AG08396 (cell line): ENCODE measurements around the gene TRAF3.
"Not testable (repeated sequence)": the region's sequence is repeated elsewhere in the genome, so short reads cannot be mapped to it uniquely, and the experiment has no call there.

ENCODE experiments used
- DNase-seq: peaks from one replicate; pipeline ENCODE4 v3.0.0; 2012; ENCODE audit warnings: low spot score, mixed read lengths

Gene TRAF3

GRCh38 chr14:102752239-102752847 is 24.9 kb upstream of the TRAF3 start:
- no peak for DNase-seq

GRCh38 chr14:102754370-102755262 is 22.6 kb upstream of the TRAF3 start:
- DNase-seq: no peak

DNA sequence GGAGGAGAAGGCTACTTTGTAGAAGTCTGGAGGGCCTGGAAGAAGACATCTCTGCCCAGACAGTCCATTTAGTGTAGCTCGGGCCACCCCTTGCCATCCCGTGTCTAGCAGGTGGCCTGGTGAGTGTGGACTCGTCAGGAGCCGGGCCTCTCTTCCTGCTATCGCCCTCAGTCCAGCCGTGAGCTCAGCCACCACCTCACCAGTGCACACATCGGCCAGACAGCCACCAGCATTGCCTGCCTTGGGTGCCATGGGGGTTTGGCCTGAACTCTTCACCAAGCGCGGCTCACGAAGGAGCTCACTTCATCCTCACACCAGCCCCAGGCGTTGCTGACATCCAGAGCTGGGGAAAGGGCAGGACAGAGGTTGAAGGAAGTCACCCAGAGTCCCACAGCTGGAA is 19.6 kb upstream of the TRAF3 start:
- no peak for DNase-seq

DNA sequence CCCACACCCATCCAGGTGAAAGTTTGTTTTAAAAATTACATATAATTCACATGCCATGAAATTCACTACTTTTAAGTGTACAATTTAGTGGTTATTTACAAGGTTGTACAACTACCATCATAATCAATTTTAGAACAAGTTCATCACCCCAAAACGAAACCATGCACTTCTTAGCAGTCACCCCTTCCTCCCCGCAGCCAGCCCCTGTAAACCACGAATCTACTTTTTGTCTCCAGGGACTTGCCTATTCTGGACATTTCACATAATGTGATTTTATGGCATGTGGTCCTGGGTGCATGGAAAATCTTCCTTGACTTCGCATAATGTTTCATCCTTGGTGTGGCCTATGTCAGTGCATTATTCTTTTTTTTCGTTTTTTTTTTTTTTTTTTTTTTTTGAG is 19.2 kb upstream of the TRAF3 start:
- DNase-seq: no peak

DNA sequence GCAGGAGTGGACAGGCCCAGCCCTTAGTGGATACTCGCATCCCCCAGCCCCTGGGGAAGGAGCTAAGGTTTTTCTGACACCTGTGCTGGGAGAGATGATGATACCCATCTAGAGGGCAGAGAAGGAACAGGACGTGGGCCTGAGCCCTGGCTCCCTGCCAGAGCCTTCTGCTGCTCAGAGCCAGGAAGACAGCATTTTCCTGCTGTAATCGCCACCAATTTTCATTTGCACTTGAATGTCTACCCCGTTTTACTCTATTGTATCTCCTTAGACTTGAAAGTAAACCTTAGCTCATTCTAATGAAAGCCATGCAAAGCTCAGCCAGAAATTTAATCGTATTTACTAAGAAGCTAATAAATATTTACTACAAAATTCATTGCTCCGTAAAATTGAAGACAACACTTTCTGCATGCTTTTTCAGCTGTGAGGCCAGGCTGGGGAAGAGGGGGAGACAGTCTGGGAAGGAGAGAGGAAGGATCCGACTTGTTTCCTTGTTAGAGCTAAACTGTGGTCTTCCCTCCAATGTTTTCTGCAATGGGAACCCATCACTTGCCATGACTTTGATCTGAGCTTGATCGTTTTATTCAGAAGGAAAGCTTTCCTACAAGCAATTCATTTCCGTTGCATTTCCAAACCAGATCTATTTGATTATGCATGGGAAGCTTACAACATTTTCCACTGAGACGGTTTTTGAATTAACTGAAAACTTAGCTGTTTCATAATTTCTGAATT is 17.6 kb upstream of the TRAF3 start:
- DNase-seq: peak; percentile 20

GRCh38 chr14:102760496-102761193 is 16.6 kb upstream of the TRAF3 start:
- no peak for DNase-seq

DNA sequence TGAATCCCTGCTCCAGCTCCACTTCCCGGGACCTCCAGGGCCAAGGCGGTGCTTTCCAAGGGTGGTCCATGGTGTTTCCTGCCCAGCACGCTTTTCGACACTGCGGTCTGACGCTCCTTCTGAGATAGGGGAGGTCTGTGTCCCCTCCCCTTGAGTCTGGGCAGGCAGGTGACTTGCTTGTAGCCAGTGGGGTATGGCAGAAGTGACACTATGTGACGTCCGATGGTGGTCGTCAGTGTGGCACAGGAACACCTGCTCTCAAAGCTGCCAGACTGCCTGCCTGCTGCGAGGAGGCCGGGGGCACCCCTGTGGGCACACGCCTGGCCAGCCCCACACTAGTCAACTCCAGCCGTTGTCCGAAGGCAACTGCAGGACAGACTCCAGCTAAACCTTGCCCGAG is 16.0 kb upstream of the TRAF3 start:
- no peak for DNase-seq

- DNase-seq: no peak
These were observed 13.0 kb upstream of the TRAF3 start for GRCh38 chr14:102764220-102764671.

GRCh38 chr14:102765770-102766169 is 11.5 kb upstream of the TRAF3 start:
- DNase-seq: not testable (repeated sequence)

DNA sequence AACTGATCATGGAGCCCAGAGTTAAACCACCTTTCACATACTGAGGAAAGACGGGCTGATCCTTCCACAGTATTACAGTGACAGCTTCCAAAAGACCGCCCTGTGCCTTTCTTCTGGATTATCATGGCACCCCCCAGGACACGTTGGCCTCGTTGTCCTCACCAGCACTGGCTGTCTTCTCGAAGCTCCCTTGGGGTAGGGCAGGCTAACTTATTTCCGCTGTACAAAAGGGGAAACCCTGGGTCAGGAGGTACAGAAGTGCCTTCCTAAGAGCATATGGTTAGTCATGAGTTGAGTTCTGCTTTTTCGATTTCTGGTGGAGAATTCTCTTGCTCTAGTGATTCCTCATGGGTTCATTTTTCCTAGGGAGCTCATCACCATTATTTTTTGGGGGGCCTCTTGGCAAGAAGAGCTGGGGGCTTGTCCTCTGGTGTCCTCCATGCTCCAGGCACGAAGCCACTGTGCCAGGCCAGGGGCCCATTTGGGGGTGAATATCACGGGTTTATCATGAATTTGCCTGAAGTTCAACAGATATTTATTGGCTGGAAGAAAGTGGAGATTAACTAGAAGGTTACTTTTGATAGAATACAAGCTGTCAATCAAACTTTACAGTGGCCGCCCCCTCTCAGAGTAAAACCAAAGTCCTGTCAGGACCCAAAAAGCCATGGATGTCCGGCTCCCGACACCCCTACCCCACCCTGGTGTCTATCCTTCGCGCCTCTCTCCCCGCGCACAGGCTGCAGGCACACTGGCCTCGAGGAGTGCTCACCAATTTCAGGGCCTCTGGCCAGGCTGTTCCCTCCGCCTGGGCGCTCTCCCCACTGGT is 8.8 kb upstream of the TRAF3 start:
- DNase-seq: no peak

DNA sequence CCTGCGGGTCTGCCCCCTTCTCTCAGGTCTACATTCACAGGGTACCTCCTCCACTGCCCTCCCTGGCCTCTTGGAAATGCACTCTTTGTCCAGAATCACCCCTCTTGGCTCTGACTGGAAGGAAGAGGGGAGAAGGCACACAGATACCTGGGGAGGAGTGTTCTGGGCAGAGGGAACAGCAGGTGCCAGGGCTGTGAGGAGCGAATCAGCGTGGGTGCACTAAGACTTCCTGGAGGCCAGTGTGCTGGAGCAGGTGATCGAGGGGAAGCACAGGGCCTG is 8.3 kb upstream of the TRAF3 start:
- no peak for DNase-seq

GRCh38 chr14:102770147-102771123 is 6.8 kb upstream of the TRAF3 start:
- no peak for DNase-seq

DNA sequence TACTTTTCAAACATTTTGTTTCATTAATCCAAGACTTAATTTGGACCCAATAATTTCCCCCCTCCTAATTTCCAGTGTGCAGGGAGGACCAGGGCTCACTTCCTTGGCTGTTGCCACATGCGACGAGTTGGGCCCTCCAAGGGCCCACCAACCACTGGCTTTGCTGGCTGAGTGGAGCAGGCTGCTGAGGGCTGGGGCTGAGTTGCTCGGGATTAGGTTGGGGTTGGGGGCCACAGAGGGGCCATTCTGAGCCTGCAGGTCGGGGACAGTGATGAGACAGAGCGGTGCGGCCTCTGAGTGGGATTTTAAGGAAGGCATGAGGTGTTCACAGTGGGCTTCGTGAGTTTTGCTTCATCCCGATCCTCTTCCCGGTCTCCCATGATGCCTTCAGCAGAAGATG is 6.1 kb upstream of the TRAF3 start:
- DNase-seq: no peak

DNA sequence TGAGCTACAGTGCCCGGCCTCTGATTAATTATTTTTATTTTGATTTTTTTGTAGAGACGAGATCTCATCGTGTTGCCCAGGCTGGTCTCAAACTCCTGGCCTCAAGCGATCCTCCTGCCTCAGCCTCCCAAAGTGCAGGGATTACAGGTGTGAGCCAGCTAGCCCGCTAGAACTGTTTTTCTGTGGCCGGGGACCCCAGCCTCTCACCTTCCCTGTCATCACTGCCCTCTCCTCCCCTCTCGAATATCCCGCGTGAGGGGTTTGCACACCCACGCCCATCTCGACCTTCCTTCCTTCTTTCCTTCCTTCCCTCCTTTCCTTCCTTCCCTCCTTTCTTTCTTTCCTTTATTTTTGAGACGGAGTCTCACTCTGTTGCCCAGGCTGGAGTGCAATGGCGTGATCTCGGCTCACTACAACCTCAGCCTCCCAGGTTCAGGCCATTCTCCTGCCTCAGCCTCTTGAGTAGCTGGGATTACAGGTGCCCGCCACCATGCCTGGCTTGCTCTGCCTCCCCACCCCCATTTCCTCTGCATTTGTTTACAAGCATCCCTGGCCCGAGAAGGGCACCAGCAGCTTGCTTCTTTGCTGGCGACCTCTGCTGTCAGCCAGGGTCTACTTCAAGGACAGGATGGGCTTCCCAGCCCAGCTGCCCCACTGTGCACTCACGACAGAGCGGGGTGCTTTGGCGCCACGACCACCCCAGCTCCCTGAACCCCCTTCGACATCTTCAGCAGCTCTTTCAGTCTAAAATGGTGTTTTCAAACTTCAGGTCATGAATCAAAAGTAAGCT is 4.3 kb upstream of the TRAF3 start:
- no peak for DNase-seq

DNA sequence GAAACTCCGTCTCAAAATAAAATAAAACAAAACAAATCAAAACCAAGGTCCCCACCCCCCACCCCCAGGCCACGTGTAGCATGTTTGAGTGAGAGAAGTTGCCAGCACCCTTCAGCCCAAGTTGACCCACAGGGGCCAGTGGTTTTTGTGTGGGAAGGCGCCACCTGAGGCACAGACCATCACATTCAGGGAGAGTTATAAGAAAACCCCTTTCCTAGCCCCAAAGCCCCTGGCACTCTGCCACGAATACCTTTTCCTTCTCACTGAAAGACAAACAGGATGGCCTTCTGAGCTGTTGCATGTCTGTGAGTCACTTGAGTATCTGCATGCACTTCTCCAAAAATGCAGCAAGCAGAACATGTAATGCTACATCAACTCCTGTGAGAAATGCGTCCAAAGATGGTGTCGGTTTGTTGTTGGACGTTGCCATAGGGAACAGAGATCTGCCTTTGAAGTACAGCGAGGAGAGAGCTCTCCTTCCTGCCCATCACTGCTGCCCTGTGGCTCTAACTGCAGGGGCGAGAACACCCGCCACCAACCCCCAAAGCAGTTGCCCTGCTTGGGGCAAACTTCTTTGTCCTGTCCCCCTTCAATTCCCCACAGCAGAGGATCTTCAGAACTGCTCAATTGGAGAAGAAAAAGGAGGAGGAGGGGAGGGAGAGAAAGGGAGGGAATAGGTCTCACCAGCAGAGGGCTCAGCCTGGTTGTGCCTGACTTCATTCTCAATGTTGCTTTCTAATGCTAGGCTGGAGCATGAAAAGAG is 2.7 kb upstream of the TRAF3 start:
- DNase-seq: peak; percentile 84

DNA sequence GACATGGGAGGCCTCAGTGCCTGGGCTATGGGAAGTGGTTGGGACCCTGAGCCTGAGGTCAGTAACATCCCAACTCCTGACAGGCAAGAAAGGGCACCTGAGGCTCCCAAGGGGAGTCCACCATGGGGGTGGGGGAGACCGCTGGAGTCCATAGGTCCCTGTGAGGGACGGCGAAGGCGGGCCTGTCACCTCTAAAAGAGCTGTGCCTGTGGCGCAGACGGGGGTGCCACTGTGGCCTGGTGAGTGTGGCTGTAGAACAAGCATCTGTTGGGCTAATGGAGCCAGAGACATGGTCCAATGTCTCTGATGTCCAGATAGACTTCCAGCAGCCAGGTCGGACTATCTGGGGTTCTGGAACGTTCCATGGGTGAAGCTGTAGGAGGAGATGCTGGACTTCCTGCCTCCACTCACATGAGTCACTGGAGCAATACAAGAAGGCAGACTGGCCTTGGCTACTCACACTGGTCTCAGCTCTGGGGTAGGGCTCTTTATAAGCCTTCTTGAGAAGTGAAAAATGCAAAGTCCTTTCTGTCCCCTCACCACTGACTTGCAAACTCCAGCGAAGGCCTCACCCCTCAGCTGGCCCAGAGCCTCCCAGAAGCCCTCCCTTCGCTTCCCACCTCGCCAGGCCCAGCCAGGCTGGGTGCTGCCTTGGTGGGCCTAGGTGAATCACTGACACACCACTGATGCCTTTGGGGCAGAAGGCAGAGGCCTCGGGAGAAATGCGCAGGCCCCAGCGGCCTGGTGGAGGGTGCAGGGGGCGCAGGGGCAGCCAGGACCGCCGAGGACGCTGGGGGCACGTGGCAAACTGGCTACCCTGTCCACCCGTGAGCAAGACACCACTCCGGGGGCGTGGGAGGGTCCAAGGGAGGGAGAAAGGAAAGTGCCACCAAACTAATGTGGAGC is 1.1 kb upstream of the TRAF3 start:
- DNase-seq: peak; percentile 74

DNA sequence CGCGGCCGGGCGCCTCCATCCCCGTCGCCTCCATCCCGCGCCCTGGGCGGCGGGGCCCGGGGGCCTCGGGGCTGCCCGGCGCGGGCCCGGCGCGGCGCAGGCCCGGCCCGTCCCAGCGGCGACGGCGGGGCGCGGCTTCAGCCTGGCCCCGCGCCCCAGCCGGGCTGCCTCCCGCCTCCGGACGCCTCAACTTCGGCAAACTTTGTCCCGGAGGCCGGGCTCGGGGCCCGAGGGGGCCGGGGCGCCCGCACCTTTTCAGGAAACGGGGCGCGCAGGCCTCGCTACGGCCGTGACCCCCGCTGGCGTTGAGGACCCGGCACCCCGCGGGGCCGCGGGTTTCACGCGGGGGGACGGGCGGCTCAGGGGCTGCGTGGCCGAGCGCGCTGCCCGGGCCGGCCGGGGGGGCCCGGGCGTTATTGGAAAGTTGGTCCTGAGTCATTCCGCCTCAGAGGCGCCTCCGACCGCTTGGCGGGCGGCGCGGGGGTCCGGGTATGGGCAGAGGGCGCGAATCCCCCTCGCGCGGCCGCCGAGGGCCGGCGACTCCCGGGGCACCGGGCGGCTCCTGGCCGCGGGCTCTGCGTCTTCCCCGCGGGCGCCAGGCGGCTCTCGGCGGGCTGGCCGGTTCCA is 575 bp downstream of the TRAF3 start:
- DNase-seq: peak; percentile 80
